Psoas muscle (tissue), 8 donors: ENCODE data around the gene DENND1A. TPM values are rescaled to one million over a fixed set of nuclear protein-coding genes. Genes with fewer than 3 reads are reported as not detected.

Source experiments
- ATAC-seq, 4 donors: fragments of 200-7000 bp; cut with Tn5 transposase; one replicate each; pipeline ENCODE4 v1.9.1; 2020; ENCODE audit warnings: moderate library complexity in 3 of 4, mild to moderate bottlenecking in 2 of 4
- DNase-seq, 2 donors: peaks; one replicate each; pipeline ENCODE4 v3.0.0-alpha.2; 2020
- H3K27ac ChIP-seq: fragments of 200-600 bp; one replicate; pipeline ENCODE4 v1.8.0; 2022
- H3K27me3 ChIP-seq, 3 donors: fragments of 200-600 bp in 1 of 3; one replicate each; pipeline versions ENCODE4 v1.6.1 to v1.8.0; 2013 to 2022; ENCODE audit warnings: low read length in 2 of 3, mild to moderate bottlenecking in 2 of 3, moderate library complexity in 1 of 3; ENCODE audit not compliant: insufficient read depth in 3 of 3
- H3K36me3 ChIP-seq, 2 donors: fragments of 200-600 bp in 1 of 2; one replicate each; pipeline versions ENCODE4 v1.6.1 to v1.8.0; 2013 to 2022; ENCODE audit warnings: low read depth in 1 of 2, mild to moderate bottlenecking in 1 of 2, moderate library complexity in 1 of 2; ENCODE audit not compliant: insufficient read depth in 1 of 2
- H3K4me1 ChIP-seq: fragments of 200-600 bp; one replicate; pipeline ENCODE4 v1.8.0; 2022
- H3K4me3 ChIP-seq: fragments of 200-600 bp; one replicate; pipeline ENCODE4 v1.8.0; 2022; ENCODE audit warnings: mild to moderate bottlenecking
- H3K9me3 ChIP-seq: fragments of 200-600 bp; one replicate; pipeline ENCODE4 v1.8.0; 2022
- WGBS, 3 donors: extraction: QIAGEN DNeasy Blood & Tissue Kit; methylation state at CpG; one replicate each; pipeline versions ENCODE4 v1.1.6 to v1.1.7; 2013; 5-methylcytosine and 5-hydroxymethylcytosine counted together
- intact Hi-C, 2 donors: fragments of 100-400 bp; cut with DNase I; formaldehyde crosslinking; loops; one replicate each; pipeline versions ENCODE4 v1.11.0 to v1.14.2; 2022
- polyA plus RNA-seq, 3 donors: library from polyadenylated mRNA; stranded (reverse); fragments of 200-250 nt; gene quantifications; one replicate each; pipeline ENCODE4 v1.2.3, GENCODE V29; 2013
- total RNA-seq, 4 donors: library from RNA; stranded (reverse); fragmentation: NEBNext Ultra II Directional in 2 of 4; extraction: Animal tissue kit (Norgen Biotek cat#: 25700) in 2 of 4; gene quantifications; one replicate each; pipeline versions ENCODE4 v1.2.1 to v1.2.4, GENCODE V29; 2021 to 2023
- TF ChIP-seq, protein P1 (sequence below): fragments of 200-600 bp; IDR thresholded peaks from one replicate; pipeline ENCODE4 v1.8.0; 2022; ENCODE audit warnings: antibody characterized with exemption
- donor health status: healthy with polysubstance abuse.
- donor health status: DM: no; HTN: no; CAD: no; lungs with moderate emphysema.
- donor health status: Bipolar disorder and iron deficiency.
- donor health status: healthy.
- donor health status: DM: yes; HTN: yes; CAD: no.
- donor health status: DM: no; HTN: no; CAD: no.
- donor health status: DM: no; HTN: no; CAD: no.
- donor health status: DM: yes; HTN: yes; CAD: no.

DENND1A gene
- total and polyA plus RNA-seq, 7 donors, result 6.1 to 17.3 (median 13.9) TPM

DNA sequence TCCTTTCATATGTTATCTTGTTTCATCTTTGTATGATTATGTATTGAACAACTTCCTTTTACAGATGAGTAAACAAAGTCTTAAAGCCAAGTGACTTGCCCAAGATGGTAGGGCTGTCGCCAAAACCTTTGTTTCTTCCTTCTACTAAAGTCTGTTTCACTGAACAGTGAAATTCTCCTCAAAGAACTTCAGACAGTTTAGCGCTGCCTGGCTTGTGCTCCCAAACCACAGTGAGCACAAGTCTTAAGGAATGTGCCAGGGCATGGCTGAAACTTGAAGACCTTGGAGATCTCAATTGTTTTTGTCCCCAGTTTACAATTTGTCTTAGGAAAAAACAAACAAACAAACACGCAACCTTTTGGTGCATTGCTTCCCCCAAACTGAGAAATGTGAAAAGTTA, 300.4 kb downstream of the DENND1A start:
- Histone ChIP-seq H3K9me3 (no peaks in the 10 kb centered on the region), H3K4me3 (no peak overlapping the region), H3K36me3 (peaks cover 2 to 22% of the 10 kb centered on the region in 2 donors), H3K4me1 (no peaks in the 10 kb centered on the region), H3K27ac (no peak overlapping the region), H3K27me3 (no peaks in the 10 kb centered on the region)
- intact Hi-C loops, result no loop called here
- TF ChIP-seq, protein P1, sequence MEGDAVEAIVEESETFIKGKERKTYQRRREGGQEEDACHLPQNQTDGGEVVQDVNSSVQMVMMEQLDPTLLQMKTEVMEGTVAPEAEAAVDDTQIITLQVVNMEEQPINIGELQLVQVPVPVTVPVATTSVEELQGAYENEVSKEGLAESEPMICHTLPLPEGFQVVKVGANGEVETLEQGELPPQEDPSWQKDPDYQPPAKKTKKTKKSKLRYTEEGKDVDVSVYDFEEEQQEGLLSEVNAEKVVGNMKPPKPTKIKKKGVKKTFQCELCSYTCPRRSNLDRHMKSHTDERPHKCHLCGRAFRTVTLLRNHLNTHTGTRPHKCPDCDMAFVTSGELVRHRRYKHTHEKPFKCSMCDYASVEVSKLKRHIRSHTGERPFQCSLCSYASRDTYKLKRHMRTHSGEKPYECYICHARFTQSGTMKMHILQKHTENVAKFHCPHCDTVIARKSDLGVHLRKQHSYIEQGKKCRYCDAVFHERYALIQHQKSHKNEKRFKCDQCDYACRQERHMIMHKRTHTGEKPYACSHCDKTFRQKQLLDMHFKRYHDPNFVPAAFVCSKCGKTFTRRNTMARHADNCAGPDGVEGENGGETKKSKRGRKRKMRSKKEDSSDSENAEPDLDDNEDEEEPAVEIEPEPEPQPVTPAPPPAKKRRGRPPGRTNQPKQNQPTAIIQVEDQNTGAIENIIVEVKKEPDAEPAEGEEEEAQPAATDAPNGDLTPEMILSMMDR, result no peak
- ATAC-seq, result no peak
- DNase-seq, result no peak
- WGBS, 3 donors, result 96 to 98% (median 98%) methylated on average over 3 of the region's 3 CpGs

GRCh38 chr9:123622711-123623241, 307.1 kb downstream of the DENND1A start:
- WGBS, 3 donors, result 65 to 68% (median 68%) methylated on average over 2 of the region's 2 CpGs
- intact Hi-C loops, result no loop called here
- DNase-seq (no peak), ATAC-seq (no peak)
- no peak overlapping the region for H3K27ac ChIP-seq
- no peaks in the 10 kb centered on the region for H3K4me1 ChIP-seq
- H3K4me3 ChIP-seq, result no peak overlapping the region
- no peaks in the 10 kb centered on the region for H3K9me3 ChIP-seq
- no peaks in the 10 kb centered on the region for H3K27me3 ChIP-seq
- H3K36me3 ChIP-seq, result no peaks in the 10 kb centered on the region
- TF ChIP-seq, protein P1, result no peak

DNA sequence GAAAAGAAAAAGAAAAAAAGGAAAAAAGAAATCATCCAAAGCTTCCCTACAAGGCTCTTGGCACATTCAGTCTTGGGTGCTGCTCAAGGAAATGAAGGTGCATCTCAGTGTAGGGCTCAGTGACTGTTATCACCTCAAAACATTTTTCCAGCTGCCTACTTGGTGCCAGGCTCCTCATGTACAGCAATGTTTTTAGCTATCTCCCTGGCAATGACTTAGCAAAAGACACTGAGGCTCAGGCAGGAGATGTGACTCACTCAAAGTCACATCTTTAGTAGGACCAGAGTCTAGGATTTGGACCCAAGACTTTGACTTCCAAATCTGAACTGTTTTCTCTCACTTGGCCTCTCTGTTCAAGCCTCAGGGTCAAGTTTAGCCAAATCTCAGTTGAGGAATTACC, 309.7 kb downstream of the DENND1A start:
- Histone ChIP-seq H3K9me3 (no peaks in the 10 kb centered on the region), H3K27me3 (no peaks in the 10 kb centered on the region), H3K4me3 (no peak overlapping the region), H3K36me3 (no peaks in the 10 kb centered on the region), H3K4me1 (no peaks in the 10 kb centered on the region), H3K27ac (no peak overlapping the region)
- DNase-seq (no peak), ATAC-seq (no peak)
- intact Hi-C loops, result no loop called here
- TF ChIP-seq, protein P1, result no peak

GRCh38 chr9:123617952-123618678, 311.8 kb downstream of the DENND1A start:
- Histone ChIP-seq H3K4me1 (no peaks in the 10 kb centered on the region), H3K27me3 (no peaks in the 10 kb centered on the region), H3K27ac (no peak overlapping the region), H3K9me3 (no peaks in the 10 kb centered on the region), H3K36me3 (no peaks in the 10 kb centered on the region), H3K4me3 (no peak overlapping the region)
- DNase-seq (no peak), ATAC-seq (no peak)
- WGBS, 3 donors, result 82 to 86% (median 83%) methylated on average over 11 of the region's 11 CpGs
- TF ChIP-seq, protein P1, result no peak
- intact Hi-C loops, result no loop called here

DNA sequence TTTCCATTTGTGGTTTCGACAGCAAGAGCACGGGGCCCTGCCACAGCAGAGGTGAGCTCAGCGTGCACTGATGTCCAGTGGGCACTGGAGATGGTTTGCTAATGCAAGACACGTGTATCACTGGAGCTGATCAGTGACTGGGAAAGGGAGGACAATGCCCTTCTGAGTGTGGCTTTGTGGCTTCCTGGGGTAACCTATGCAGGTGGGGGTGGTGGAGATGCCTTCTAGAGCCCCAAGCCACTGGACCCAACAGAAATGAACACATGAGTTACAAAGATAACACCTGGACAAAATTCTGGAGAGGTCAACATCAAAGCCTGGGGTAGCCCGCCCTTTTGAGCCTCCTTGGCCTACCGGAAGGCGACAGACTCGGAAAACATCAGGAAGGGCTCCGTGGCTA, 312.6 kb downstream of the DENND1A start:
- 93 to 97% (median 95%) methylated on average over 9 of the region's 9 CpGs for WGBS, 3 donors
- no peak overlapping the region for H3K4me3 ChIP-seq
- no peak for DNase-seq
- no peak for ATAC-seq
- H3K27me3 ChIP-seq, result no peaks in the 10 kb centered on the region
- no peak overlapping the region for H3K27ac ChIP-seq
- no peaks in the 10 kb centered on the region for H3K9me3 ChIP-seq
- intact Hi-C loops, result no loop called here
- H3K4me1 ChIP-seq, result no peaks in the 10 kb centered on the region
- no peaks in the 10 kb centered on the region for H3K36me3 ChIP-seq
- TF ChIP-seq, protein P1, result no peak
